Skeletal muscle satellite cell (primary cell): ENCODE results near the gene C7.

Experiments
- H3K27me3 ChIP-seq: 2 replicates; pipeline ENCODE4 v1.7.0; 2013; ENCODE audit warnings: low read length; ENCODE audit not compliant: control insufficient read depth, insufficient read depth
- H3K36me3 ChIP-seq: 2 replicates; pipeline ENCODE4 v1.7.0; 2013; ENCODE audit warnings: mild to moderate bottlenecking, control low read depth, low read length; ENCODE audit not compliant: insufficient read depth
- H3K4me1 ChIP-seq: 2 replicates; pipeline ENCODE4 v1.7.0; 2013; ENCODE audit warnings: low read length; ENCODE audit not compliant: control insufficient read depth, insufficient read depth
- H3K4me2 ChIP-seq: 2 replicates; pipeline ENCODE4 v1.7.0; 2013; ENCODE audit warnings: mild to moderate bottlenecking, low read length
- H3K4me3 ChIP-seq: 2 replicates; pipeline ENCODE4 v1.7.0; 2013; ENCODE audit warnings: low read length
- H3K9ac ChIP-seq: 2 replicates; pipeline ENCODE4 v1.7.0; 2013; ENCODE audit warnings: mild to moderate bottlenecking, low read depth, low read length, moderate library complexity
- H3K9me3 ChIP-seq: replicated peaks from 2 replicates; pipeline ENCODE4 v1.7.0; 2013; ENCODE audit warnings: mild to moderate bottlenecking, control low read depth, low read length

C7 gene

DNA sequence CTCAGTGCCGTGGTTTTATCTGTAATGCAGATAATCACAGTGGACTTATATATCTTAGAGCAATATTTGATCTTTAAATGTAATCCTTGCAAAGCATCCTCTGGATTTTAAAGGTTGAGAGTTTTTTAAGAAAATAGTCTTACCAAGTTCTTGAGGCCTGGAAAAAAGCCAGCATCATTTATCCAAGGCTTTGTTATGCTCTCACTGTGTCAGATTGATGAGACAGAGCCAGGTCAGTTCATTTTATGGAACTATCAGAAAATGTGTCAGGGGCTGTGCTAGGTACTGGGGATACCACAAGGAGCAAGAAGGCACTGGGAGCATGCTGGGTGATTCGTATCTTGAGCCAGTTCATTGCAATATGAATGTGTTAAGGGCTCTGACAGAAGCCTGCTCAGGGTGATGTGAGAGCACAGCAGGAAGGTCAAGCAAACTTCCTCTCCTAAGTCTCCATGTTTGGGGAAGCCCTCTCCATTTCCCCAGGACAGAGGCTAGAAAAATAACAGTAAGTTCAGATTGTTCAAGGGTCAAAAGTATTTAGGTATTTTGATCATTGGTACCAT is 19.7 kb downstream of the C7 start:
- Histone ChIP-seq H3K4me3 (no peak overlapping the region), H3K4me1 (no peaks in the 10 kb centered on the region), H3K4me2 (no peak overlapping the region), H3K9ac (no peak overlapping the region), H3K9me3 (no peaks in the 10 kb centered on the region), H3K27me3 (no peaks in the 10 kb centered on the region), H3K36me3 (no peaks in the 10 kb centered on the region)

DNA sequence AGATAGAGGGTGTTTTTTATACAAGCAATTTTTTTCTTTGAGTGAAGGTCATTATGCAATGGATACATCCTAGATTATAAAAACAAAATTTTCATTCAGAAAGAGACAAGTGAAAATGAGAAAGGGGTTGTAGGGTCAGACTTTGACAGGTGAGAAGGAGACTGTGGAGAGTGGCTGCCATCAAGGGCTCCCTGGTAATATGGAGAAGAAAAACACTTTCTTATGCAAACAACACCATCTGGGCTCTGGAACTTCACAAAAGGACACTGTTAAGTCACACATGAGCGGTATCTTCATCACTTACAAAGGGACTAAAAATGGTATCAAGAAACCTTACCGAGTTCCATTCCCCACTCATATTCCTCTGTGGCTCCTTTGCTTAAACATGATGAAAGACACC is 23.5 kb downstream of the C7 start:
- Histone ChIP-seq H3K36me3 (no peaks in the 10 kb centered on the region), H3K4me2 (no peak overlapping the region), H3K9ac (no peak overlapping the region), H3K4me3 (no peak overlapping the region), H3K4me1 (no peaks in the 10 kb centered on the region), H3K27me3 (no peaks in the 10 kb centered on the region), H3K9me3 (no peaks in the 10 kb centered on the region)

DNA sequence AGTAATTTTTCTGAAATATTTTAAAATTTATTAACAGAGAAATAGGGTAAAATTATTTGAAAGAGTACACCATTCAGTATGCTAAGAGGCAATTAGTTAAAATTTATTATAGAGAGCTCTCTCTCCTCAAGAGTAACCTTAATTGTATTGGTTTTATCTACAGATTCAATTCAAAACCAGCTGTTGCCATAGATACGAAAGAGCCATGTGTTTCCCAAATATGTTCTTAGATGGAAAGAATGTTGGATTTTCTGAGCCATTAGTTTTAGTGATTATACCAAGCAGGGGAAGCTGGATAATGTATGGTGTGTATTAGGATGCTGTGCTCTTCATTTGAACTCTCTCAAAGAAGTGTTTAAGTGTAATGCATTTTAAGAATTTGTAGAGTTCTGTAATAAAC is 27.8 kb downstream of the C7 start:
- Histone ChIP-seq H3K4me1 (no peaks in the 10 kb centered on the region), H3K4me2 (no peak overlapping the region), H3K4me3 (no peak overlapping the region), H3K9ac (no peak overlapping the region), H3K27me3 (no peaks in the 10 kb centered on the region), H3K9me3 (no peaks in the 10 kb centered on the region), H3K36me3 (no peaks in the 10 kb centered on the region)

DNA sequence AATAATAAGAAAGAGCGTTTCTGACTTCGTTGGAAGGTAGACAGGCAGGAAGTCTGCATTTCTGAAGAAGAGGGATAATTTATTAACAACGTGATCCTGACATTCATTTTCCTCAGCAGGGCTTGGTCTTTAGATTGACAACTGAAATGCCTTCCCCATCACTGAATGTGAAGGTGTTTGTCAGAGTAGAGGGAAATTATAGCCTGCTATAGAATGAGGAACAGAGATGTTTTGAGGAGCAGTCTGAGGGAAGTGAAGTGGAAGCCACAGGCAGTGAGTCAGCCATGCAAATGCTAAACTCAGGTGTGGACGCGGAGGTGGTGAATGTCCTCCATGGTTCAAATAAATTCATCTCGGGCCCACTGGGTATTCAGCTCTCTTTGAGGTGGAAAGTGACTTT is 30.5 kb downstream of the C7 start:
- Histone ChIP-seq H3K4me2 (no peak overlapping the region), H3K36me3 (no peaks in the 10 kb centered on the region), H3K9ac (no peak overlapping the region), H3K4me3 (no peak overlapping the region), H3K9me3 (no peaks in the 10 kb centered on the region), H3K27me3 (no peaks in the 10 kb centered on the region), H3K4me1 (no peaks in the 10 kb centered on the region)

DNA sequence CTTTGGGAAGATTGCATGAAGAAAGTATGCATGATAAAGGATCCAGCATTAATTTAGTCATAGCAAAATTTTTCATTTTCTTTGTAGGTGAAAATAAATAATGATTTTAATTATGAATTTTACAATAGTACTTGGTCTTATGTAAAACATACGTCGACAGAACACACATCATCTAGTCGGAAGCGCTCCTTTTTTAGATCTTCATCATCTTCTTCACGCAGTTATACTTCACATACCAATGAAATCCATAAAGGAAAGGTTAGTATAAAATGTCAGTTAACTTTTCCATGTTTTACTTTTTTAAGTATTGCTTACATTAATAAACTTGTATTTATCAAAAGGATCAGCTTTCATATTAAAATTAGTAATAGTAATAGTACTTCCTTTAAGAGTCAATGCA is 35.8 kb downstream of the C7 start:
- Histone ChIP-seq H3K36me3 (no peaks in the 10 kb centered on the region), H3K4me1 (no peaks in the 10 kb centered on the region), H3K4me2 (no peak overlapping the region), H3K27me3 (peaks cover 5% of the 10 kb centered on the region), H3K4me3 (no peak overlapping the region), H3K9me3 (no peaks in the 10 kb centered on the region), H3K9ac (no peak overlapping the region)

DNA sequence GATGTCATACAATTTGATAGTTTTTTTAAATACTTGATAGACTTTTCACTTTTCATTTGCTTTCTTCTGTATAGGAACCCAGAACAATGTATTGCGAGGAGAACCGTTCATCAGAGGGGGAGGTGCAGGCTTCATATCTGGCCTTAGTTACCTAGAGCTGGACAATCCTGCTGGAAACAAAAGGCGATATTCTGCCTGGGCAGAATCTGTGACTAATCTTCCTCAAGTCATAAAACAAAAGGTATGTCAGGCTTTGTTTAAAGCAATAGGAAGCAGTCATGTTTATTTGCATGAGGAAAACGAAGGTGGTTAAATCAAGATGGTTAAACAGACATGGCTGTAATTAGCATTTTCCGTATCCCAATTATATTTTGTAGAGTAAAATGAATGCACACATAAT is 46.0 kb downstream of the C7 start:
- Histone ChIP-seq H3K9ac (no peak overlapping the region), H3K36me3 (no peaks in the 10 kb centered on the region), H3K27me3 (peaks cover 4% of the 10 kb centered on the region), H3K9me3 (peaks cover 4% of the 10 kb centered on the region), H3K4me3 (no peak overlapping the region), H3K4me1 (no peaks in the 10 kb centered on the region), H3K4me2 (no peak overlapping the region)

DNA sequence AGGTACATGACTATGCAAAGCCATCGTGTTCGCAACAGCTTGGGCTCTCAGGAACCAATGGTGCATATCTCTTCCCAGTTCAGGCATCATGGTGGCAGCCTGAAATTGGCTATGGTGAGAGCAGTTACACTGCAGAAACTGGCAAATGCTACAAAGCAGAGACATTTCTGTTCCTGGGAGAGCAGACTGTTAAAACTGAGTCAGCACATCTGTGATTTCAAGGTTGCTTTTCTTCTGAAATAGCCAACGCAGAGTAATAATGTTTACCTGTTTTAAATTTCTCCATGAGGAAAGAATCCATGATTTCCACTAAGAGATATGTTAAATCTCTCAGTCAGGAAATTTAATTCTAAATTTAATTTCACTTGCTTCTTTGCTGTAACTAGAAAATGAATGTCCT is 47.8 kb downstream of the C7 start:
- Histone ChIP-seq H3K36me3 (no peaks in the 10 kb centered on the region), H3K9ac (no peak overlapping the region), H3K4me1 (no peaks in the 10 kb centered on the region), H3K9me3 (peaks cover 4% of the 10 kb centered on the region), H3K4me3 (no peak overlapping the region), H3K4me2 (no peak overlapping the region), H3K27me3 (no peaks in the 10 kb centered on the region)

DNA sequence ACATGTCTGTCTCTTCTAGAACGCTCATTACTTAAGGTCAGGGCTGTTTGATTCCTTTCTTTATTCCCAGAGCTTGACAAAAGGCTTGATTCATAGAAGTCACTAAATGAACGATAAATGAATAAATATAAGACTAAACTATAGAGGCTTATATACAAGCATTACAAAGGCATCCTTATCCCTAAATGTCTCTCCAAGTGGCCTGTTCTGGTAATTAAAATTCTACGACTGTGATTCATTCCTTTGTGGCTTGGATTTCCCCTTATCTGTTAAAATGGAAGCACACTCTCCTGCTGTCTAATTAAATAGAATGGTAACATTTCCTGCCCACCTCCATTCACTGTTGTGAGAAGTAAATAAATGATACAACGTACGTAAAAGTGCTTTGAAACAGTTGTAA is 49.5 kb downstream of the C7 start:
- Histone ChIP-seq H3K9ac (no peak overlapping the region), H3K4me2 (no peak overlapping the region)

DNA sequence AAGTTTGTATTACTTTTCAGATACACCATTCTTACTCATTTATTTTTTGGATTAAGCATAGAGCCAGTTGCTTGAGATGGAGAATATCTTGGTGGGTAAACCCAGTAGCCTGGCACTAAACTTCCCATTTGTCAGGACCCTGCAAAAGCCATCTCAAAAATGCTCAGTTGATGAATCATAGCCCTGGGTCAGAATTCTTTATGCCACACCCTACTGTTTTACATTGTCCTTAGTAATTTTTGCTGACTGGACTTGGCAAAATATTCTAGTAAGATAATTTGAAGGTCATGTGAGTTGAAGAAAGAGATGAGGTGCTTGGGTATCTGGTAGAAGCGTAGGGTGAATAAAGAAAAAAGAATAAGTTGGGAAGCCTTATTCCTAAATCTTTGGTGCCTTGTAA is 50.7 kb downstream of the C7 start:
- H3K4me3 ChIP-seq: no peak overlapping the region

More for the DNA sequence above, 49.5 kb downstream of the C7 start:
- Histone ChIP-seq H3K9me3 (peaks cover 4% of the 10 kb centered on the region), H3K36me3 (no peaks in the 10 kb centered on the region), H3K4me3 (no peak overlapping the region), H3K4me1 (no peaks in the 10 kb centered on the region), H3K27me3 (no peaks in the 10 kb centered on the region)

DNA sequence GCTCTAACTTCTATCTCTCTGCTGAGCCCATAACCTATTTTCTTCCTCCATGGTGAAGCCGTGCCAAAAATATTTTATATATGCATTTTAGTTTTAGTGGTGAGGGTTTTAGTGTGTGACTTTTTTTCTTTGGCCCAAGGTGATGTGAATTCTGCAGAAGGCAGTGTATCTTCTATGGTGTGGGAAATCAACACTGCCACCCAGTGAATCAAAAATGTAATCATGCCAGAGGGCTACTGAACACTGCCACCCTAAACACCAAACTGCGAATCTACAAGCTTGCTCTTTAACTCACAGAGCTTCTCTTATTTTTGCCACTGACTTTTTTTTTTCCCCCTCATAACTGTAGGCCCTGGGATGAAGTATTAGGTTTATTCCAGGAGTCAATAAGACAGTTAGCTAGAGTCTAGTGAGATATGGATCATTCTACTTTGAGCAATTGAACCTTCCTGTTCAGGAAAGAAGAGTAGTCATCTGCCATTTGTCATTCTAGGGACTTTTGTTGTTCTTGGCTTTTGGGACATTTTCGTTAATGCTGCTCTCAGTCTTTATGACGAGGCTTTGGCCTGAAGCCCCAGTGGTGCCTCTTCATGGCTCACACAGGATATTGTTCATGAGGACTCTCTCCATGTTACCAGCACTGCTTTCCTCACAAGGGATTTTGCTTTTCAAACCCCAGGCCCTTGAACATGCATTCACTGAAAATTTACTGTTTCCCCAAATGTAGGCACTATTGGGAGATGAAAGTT is 53.1 kb downstream of the C7 start:
- Histone ChIP-seq H3K27me3 (no peaks in the 10 kb centered on the region), H3K9me3 (peaks cover 4% of the 10 kb centered on the region), H3K4me1 (no peaks in the 10 kb centered on the region), H3K9ac (no peak overlapping the region), H3K4me2 (no peak overlapping the region), H3K4me3 (no peak overlapping the region), H3K36me3 (no peaks in the 10 kb centered on the region)

More for the DNA sequence above, 50.7 kb downstream of the C7 start:
- Histone ChIP-seq H3K36me3 (no peaks in the 10 kb centered on the region), H3K4me2 (no peak overlapping the region), H3K27me3 (no peaks in the 10 kb centered on the region), H3K9ac (no peak overlapping the region), H3K9me3 (peaks cover 4% of the 10 kb centered on the region), H3K4me1 (no peaks in the 10 kb centered on the region)

DNA sequence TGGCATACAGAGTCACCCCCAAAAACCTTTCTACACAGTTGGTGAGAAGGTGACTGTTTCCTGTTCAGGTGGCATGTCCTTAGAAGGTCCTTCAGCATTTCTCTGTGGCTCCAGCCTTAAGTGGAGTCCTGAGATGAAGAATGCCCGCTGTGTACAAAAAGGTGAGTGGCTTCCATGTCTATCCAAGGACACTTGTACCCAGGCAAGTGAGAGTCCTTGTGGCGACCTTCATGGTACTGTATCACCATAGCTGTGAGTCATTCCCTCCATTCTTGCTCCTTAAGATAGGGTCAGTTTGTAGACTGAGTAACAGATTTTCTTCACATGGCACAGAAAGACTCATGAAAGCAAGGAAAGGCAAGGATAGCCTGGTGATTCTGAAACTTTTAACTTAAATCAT is 63.1 kb downstream of the C7 start:
- Histone ChIP-seq H3K27me3 (no peaks in the 10 kb centered on the region), H3K9ac (no peak overlapping the region), H3K9me3 (no peaks in the 10 kb centered on the region), H3K4me3 (no peak overlapping the region), H3K36me3 (no peaks in the 10 kb centered on the region), H3K4me1 (no peaks in the 10 kb centered on the region), H3K4me2 (no peak overlapping the region)

DNA sequence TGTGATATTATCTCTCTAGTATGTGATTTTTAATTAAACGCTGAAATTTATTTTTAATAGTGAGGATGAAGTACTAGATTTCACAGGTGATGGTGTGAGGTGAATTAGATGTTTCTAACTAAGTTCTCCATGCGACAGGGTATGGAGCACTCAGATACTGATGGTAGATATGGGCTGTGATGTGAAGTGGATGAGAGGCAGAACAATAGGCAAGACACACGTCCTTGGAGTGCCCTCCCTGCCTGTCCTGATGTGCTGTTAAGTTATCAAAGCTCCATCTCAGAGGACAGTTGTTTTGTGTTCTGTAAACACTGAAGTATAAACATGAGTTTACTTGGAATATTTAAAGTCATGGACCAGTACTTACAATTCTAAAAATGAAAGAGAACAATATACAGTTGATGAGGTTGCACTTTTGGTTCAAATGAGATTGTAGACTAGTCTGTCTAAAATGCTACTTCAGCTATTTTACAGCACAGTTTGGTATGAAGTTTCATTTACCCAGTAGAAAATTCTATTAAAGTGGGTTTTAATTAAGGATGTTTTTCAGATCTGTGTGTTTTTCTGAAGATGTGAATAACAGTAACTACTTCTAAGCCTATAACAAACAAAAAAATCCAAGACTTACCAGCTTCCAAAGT is 64.2 kb downstream of the C7 start:
- no peaks in the 10 kb centered on the region for H3K9me3 ChIP-seq
- H3K9ac ChIP-seq: no peak overlapping the region
- no peak overlapping the region for H3K4me3 ChIP-seq
- no peaks in the 10 kb centered on the region for H3K4me1 ChIP-seq
- H3K27me3 ChIP-seq: no peaks in the 10 kb centered on the region
- no peaks in the 10 kb centered on the region for H3K36me3 ChIP-seq
- no peak overlapping the region for H3K4me2 ChIP-seq
